SH-SY5Y (cell line): ENCODE results near the gene SLC12A1.

Source experiments
- GATA2 ChIP-seq: IDR thresholded peaks from 2 replicates; pipeline ENCODE4 v1.6.1; 2011; ENCODE audit warnings: mild to moderate bottlenecking, low read depth, low read length
- GATA3 ChIP-seq: IDR thresholded peaks from 2 replicates; pipeline ENCODE4 v1.6.1; 2011; ENCODE audit warnings: low read depth, mild to moderate bottlenecking, low read length, moderate library complexity

DNA sequence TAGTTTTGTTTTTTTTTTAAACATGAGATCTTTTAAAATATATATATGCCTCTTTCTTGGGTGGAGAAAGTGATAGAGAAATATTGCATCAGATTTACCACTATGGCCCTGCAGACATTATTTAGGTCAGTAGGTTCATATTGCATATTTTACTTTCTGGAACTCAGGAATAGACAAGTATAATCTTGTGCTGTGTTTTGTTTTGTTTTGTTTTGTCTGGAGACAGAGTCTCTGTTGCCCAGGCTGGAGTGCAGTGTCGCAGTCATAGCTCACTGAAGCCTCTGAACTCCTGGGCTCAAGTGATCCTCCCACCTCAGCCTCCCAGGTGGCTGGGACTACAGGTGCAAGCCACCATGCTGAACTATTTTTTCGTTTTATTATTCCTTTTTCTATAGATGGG is 103.6 kb downstream of the SLC12A1 start:
- TF ChIP-seq GATA3, result no peak
- TF ChIP-seq GATA2, result no peak
